Measurements from ENCODE around the gene XPO1.
"Not testable (repeated sequence)": the region's sequence is repeated elsewhere in the genome, so short reads cannot be mapped to it uniquely, and the experiment has no call there.

Gene XPO1

DNA sequence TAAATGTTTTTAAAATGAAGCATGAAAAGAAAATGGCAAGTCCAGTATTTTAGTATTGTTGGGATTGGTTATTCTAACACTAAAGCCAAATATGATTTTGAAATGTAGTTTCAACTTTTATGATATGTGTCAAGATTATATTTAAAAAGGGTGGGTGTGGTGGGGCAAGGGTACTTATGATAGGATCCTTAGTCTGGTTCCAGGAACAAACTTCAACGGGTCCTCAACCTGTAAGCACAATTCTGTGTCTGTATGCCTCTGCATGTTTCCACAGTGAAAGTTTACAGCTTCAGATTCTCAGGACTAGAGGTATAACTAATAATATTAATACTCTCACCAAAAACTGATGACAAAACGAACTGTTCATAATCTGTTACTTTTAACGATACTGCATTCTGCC lies 73.1 kb downstream of the XPO1 start:
- no peak for DNase-seq (ENCODE audit: low read depth)
- H3K4me3 ChIP-seq (ENCODE audit: low read depth, low read length): no peak overlapping the region
- TF ChIP-seq MYC (IDR thresholded peaks at IDR 0.05; ENCODE audit: low read depth, low read length) (no peak), POLR2A (IDR thresholded peaks at IDR 0.05; ENCODE audit: extremely low read depth, insufficient read length) (no peak)
- TF ChIP-seq, protein P1, sequence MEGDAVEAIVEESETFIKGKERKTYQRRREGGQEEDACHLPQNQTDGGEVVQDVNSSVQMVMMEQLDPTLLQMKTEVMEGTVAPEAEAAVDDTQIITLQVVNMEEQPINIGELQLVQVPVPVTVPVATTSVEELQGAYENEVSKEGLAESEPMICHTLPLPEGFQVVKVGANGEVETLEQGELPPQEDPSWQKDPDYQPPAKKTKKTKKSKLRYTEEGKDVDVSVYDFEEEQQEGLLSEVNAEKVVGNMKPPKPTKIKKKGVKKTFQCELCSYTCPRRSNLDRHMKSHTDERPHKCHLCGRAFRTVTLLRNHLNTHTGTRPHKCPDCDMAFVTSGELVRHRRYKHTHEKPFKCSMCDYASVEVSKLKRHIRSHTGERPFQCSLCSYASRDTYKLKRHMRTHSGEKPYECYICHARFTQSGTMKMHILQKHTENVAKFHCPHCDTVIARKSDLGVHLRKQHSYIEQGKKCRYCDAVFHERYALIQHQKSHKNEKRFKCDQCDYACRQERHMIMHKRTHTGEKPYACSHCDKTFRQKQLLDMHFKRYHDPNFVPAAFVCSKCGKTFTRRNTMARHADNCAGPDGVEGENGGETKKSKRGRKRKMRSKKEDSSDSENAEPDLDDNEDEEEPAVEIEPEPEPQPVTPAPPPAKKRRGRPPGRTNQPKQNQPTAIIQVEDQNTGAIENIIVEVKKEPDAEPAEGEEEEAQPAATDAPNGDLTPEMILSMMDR (IDR thresholded peaks at IDR 0.05; ENCODE audit: low read depth, low read length): no peak
- TF ChIP-seq, protein P2, sequence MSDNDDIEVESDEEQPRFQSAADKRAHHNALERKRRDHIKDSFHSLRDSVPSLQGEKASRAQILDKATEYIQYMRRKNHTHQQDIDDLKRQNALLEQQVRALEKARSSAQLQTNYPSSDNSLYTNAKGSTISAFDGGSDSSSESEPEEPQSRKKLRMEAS (IDR thresholded peaks at IDR 0.05; ENCODE audit: low read depth, low read length): no peak

GRCh38 chr2:61463769-61464475 lies 74.2 kb downstream of the XPO1 start:
- DNase-seq (ENCODE audit: low read depth): no peak
- H3K4me3 ChIP-seq (ENCODE audit: low read depth, low read length): no peak overlapping the region
- TF ChIP-seq MYC (IDR thresholded peaks at IDR 0.05; ENCODE audit: low read depth, low read length): no peak

GRCh38 chr2:61461404-61461803 lies 76.8 kb downstream of the XPO1 start:
- TF ChIP-seq POLR2A (IDR thresholded peaks at IDR 0.05; ENCODE audit: extremely low read depth, insufficient read length) (no peak), MYC (IDR thresholded peaks at IDR 0.05; ENCODE audit: low read depth, low read length) (no peak)
- TF ChIP-seq, protein P1 (IDR thresholded peaks at IDR 0.05; ENCODE audit: low read depth, low read length): no peak
- TF ChIP-seq, protein P2 (IDR thresholded peaks at IDR 0.05; ENCODE audit: low read depth, low read length): no peak
- no peak for DNase-seq (ENCODE audit: low read depth)

GRCh38 chr2:61460163-61460562 lies 78.0 kb downstream of the XPO1 start:
- TF ChIP-seq, protein P2 (IDR thresholded peaks at IDR 0.05; ENCODE audit: low read depth, low read length): no peak
- TF ChIP-seq MYC (IDR thresholded peaks at IDR 0.05; ENCODE audit: low read depth, low read length): no peak
- TF ChIP-seq POLR2A (IDR thresholded peaks at IDR 0.05; ENCODE audit: extremely low read depth, insufficient read length): no peak
- TF ChIP-seq, protein P1 (IDR thresholded peaks at IDR 0.05; ENCODE audit: low read depth, low read length): no peak
- no peak for DNase-seq (ENCODE audit: low read depth)
- no peak overlapping the region for H3K4me3 ChIP-seq (ENCODE audit: low read depth, low read length)

More at GRCh38 chr2:61461404-61461803, 76.8 kb downstream of the XPO1 start:
- H3K4me3 ChIP-seq (ENCODE audit: low read depth, low read length): no peak overlapping the region

- H3K4me3 ChIP-seq (ENCODE audit: low read depth, low read length): no peak overlapping the region
- DNase-seq (ENCODE audit: low read depth): no peak
- no peak for TF ChIP-seq POLR2A (IDR thresholded peaks at IDR 0.05; ENCODE audit: extremely low read depth, insufficient read length)
- TF ChIP-seq MYC (IDR thresholded peaks at IDR 0.05; ENCODE audit: low read depth, low read length): no peak
- TF ChIP-seq, protein P1 (IDR thresholded peaks at IDR 0.05; ENCODE audit: low read depth, low read length): no peak
- TF ChIP-seq, protein P2 (IDR thresholded peaks at IDR 0.05; ENCODE audit: low read depth, low read length): no peak
Measured at GRCh38 chr2:61456746-61457420, 81.3 kb downstream of the XPO1 start.

DNA sequence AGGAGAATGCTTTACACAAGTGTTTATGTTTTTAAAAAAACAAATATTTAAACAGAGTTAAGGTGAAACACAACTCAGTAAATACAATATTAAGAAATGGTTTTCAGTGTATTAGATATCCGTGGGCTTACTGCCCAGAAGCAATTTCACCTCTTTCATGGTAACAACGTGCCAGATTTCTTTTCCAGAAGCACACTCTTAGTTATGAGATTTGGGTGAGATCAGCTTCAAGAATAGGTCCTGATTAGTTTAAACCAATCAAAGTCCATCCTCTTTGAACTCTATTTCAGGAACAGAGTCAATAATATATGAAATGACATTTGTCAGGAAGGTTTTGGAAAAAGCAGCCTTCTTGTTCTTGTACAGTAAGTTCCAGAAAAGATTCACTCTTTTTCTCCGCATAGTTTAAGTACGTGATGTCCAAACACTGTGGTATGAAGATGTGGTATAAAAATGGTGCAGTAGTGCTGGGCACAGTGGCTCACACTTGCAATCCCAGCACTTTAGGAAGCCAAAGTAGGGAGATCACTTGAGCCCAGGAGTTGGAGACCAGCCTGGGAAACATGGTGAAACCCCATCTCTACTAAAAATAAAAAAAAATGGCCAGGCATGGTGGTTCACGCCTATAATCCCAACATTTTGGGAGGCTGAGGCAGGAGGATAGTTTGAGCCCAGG lies 81.9 kb downstream of the XPO1 start:
- TF ChIP-seq, protein P2 (IDR thresholded peaks at IDR 0.05; ENCODE audit: low read depth, low read length): no peak
- no peak for TF ChIP-seq POLR2A (IDR thresholded peaks at IDR 0.05; ENCODE audit: extremely low read depth, insufficient read length)
- TF ChIP-seq MYC (IDR thresholded peaks at IDR 0.05; ENCODE audit: low read depth, low read length): no peak
- TF ChIP-seq, protein P1 (IDR thresholded peaks at IDR 0.05; ENCODE audit: low read depth, low read length): no peak
- no peak for DNase-seq (ENCODE audit: low read depth)
- no peak overlapping the region for H3K4me3 ChIP-seq (ENCODE audit: low read depth, low read length)

- not testable (repeated sequence) for DNase-seq (ENCODE audit: low read depth); H3K4me3 ChIP-seq (ENCODE audit: low read depth, low read length)
Measured at GRCh38 chr2:61454972-61455371, 83.2 kb downstream of the XPO1 start.
